SHP77 treated with DMSO at 0.1 percent for 48 hours (cell line): ENCODE data around the gene CLIP1.

ENCODE experiments used
- DNase-seq: peaks from one replicate; lab custom pipeline; 2025; lab: John Stamatoyannopoulos, UW

CLIP1 gene

DNA sequence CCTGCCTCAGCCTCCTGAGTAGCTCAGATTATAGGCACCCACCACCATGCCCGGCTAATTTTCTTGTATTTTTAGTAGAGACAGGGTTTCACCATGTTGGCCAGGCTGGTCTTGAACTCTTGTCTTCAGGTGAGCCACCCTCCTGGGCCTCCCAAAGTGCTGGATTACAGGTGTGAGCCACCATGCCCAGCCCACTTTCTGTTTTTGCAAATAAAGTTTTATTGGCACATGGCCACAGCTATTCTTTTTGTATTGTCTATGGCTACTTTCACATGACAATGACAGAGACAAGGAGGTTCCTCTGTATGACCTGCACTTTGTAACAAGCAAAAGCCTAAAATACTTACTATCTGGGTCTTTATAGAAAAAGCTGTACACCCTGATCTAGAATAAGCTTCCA is 176.9 kb downstream of the CLIP1 start:
- DNase-seq = no peak

GRCh38 chr12:122244565-122245371 is 177.7 kb downstream of the CLIP1 start:
- DNase-seq = no peak

DNA sequence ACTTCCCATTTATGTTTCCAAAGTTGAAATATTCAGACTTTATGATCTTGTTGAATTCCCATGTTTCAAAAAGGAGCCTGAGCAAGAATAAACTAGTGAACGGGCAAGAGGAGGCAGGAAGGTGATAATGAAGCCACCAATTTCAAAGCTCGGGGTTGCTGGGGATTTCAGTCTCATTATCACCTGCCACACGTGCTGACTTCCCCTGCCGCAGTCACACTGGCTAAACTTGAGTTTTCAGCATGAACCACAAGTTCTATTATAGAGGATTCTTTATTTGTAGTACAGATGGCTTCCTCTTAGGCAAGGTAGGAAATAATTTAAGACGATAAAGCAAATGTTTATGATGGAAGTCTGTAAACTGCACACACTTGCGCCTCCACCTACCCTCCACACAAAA is 178.5 kb downstream of the CLIP1 start:
- DNase-seq = no peak

DNA sequence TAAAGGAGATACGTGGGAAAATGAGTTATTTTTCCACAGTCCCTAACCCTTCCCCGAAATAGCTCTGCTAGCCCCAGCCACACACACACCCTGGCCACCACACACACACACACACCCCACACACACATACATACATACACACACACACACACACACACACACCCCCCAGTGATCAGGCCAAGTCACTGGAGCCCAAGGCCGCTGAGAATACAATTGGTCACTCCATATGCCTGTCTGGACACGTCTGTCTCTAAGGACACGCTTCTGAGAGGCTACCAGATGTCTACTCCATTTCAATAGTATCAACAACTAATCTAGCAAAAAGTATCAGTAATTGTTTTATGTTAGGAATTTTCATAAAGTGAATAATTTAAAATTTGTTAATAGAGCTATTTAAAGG is 183.6 kb downstream of the CLIP1 start:
- DNase-seq = peak; percentile 7

DNA sequence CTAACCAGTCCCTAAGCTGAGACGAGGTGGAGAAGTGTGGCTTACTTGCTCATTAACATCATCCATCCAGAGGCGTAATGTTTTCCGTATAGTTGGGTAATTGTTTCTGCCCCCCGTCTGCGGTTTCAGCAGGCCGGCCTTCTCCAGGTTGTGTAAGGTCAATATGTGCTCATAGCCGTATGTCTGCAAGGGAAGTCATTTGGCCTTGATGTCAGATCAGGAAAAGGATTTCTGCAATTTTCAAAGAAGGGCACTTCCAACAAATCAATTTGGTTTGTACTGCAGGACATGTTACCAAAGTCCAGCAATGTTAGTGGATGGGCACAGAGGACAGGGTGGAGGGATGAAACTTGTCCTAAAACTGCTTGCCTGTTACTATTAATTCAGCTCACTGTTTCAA is 186.7 kb downstream of the CLIP1 start:
- DNase-seq = no peak

DNA sequence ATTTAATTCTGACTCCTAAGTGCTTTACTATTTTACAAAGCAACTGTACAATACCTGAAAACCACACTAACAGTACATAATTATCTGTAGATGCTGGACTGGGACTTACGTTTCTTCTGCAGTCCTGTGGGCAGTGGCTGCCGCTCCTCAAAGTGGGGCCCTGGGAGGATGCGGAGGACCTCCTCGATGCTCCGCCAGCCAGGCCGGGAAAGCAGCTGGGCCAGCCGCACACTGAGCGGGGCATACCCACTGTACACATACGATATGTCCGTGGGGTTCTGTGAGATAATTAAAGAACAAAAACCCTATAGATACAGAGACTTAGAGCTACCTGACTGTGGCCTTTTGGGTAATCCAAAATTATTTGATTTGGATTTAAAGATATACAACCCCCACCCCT is 189.8 kb downstream of the CLIP1 start:
- DNase-seq = no peak

- DNase-seq = no peak
These were observed 191.7 kb downstream of the CLIP1 start for GRCh38 chr12:122230798-122231197.

- no peak for DNase-seq
These were observed 194.4 kb downstream of the CLIP1 start for GRCh38 chr12:122228092-122228491.

DNA sequence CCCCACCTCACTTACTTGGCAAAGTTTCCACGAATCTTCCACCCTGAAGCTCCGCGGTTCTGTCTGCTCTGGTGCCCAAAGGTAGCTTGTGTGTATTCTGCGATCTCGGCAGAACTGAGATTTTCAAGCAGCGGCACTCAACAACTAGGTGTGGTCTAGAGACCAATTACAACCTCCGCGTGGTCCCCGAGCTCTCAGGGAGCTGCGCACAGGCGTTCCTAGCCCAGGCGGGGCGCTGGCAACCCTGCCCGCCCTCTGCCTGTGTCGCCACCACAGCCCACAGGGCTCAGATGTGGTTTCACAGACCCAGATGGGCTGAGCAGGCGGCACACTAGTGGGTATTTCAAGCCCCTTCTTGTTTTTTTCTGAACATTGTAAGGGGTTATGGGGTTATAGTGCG is 195.1 kb downstream of the CLIP1 start:
- DNase-seq = no peak

DNA sequence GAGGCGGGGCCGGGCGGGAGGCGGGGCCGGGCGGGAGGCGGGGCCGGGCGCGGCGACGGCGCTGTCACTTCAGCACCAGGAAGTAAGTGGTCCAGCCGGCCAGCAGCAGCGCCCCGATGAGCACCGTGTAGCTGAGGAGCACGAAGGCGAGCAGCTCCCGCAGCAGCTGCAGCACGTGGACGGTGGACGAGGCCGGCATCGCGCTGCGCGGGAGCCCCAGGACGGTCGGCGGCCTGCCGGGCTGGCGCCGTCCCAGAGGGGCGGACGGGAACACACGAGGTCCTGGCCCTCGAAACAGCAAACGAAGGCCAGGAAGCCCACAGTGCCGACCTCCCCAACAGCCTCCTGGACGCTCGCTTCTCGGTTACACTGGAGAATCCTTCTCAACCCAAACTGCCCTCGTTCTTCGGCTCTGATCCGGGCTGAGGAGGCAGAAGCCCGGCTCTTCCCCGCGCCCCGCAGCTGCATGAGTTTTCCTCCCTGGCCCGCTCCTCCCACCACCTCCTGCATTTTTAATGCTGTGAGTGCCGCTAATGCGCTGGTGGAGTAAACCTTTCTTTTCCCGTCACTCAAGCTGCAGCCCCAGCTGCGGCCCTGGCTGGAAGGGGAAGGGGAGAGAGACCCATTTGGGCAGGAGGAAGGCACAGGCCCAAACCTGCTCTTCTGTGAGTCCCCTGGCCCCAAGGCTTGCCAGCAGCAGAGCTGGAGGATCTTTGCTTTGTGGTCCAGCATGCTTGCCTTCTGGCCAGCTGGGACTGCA is 195.9 kb downstream of the CLIP1 start:
- DNase-seq = no peak

- peak; percentile 99 for DNase-seq
These were observed 196.6 kb downstream of the CLIP1 start, which contains the start of gene DIABLO for GRCh38 chr12:122225683-122226365. Gene DIABLO, minus strand, starts transcription at chr12:122226052. Its CDS starts 38 bp downstream, at chr12:122226014.
